Activated T-helper 1 cell treated with Interleukin-2 at 50 U/mL for 16 hours (primary cell): ENCODE measurements around the gene KCTD4.

Experiments
- DNase-seq: peaks from one replicate; pipeline ENCODE4 v3.0.0-alpha.2; 2020; ENCODE audit warnings: low read depth

KCTD4 gene

DNA sequence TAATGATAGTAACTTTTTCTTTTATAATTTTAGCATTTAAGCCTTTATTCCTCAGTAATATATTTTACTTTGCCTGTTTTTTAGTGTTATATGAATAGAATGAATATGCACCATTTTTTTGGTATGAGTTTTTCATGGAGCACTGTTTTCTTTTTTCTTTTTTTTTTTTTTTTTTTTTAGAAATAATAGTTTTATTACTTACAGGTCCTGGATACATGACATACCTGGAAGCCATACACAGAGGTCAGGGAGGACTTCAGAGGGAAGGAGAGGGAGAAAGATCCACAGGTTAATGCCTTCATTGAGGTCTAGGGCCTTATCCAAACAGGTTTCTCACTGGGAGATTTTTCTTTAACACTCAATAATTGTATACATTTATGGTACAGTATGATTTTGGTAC, 26.4 kb downstream of the KCTD4 start:
- no peak for DNase-seq

DNA sequence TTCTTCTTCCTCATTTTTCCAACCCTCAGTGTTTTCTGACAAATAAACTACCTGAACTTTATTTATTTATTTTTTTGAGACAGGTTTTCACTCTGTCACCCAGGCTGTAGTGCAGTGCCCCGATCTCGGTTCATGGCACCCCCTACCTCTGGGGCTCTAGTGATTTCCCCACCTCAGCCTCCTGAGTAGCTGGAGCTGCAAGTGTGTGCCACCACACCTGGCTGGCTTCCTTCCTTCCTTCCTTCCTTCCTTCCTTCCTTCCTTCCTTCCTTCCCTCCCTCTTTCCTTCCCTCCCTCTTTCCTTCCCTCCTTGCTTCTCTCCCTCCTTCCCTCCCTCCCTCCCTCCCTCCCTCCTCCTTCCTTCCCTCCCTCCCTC, 32.3 kb downstream of the KCTD4 start:
- DNase-seq = no peak

GRCh38 chr13:45167611-45168554, 33.0 kb downstream of the KCTD4 start:
- DNase-seq = no peak

DNA sequence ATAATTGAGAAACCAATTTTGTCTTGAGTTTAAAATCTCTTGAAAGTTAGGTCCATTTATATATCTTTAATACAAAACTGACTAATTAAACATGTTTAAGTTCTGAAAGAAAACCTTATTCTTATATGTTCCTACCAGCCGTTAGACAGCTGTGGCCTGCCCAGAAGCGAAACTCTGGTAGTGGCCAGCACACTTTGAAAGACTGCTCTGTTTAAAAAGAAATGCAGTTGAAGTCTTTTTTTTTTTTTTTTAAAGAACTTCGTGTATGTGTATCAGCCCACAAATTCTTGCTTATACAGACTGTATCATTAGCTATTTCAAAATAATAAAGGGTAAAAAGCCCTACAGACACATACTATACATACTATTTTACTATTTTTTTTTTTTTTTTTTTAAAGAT, 34.0 kb downstream of the KCTD4 start:
- no peak for DNase-seq

DNA sequence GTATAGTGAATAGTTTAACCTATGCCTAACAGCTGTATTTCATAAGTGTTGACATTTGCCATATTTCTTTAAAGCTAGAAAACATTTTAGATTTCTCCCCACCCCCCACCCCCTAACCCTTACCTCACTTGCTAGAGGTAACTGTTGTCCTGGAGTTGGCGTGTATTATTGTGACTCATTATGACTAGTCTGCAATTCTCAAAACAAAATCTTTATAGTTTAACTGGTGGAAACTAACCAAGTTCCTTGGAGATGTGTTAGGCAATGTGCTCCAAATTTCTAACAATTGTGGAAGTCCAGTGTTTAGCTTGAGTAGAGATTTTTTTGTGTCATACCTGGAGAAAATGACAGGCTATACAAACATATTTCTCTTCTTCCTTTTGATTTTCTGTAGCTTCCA, 38.0 kb downstream of the KCTD4 start:
- no peak for DNase-seq

DNA sequence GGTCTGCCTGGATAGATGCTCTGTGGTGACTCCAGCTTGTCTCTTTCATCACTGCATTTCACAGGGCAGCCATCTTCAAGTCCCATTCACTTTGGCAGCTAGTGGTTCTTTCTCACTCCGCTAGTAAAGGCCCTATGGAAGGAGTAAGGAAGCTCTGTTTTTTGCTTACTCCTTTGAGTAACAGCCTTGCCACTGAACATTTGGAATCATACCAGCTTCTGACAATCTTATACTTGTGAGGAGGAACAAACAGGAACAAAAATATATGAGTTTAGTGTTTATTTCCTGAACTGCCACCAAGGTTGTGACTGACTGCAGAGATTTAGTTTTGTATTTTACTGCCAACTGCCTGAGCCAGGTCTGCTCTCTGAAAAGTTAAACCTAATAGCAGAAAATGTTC, 38.7 kb downstream of the KCTD4 start:
- DNase-seq = no peak

- no peak for DNase-seq
Measured at GRCh38 chr13:45156565-45157361, 44.1 kb downstream of the KCTD4 start.

GRCh38 chr13:45149964-45150363, 50.9 kb downstream of the KCTD4 start:
- DNase-seq = no peak

DNA sequence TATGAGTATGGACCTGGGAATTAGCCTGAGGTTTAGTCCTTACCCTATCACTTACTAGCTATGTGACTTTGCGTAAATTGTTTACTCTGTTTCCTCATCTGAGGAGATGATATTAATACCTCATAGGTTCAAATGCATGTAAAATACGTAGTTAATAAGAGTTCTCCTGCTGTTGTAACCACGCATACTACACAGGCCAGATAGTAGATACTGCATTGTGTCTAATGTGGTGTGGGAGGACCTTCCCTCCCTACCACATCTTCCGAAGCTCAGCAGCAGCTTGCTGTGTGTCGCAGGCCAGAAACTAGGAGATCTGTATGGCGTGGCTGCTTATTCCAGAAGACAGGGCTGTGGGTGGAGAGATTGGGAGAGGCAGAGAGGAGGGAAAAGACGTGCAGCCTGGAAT, 57.5 kb downstream of the KCTD4 start:
- no peak for DNase-seq
